HepG2 (cell line): ENCODE measurements around the gene CHST6. TPM values are rescaled to one million over a fixed set of nuclear protein-coding genes. Genes with fewer than 3 reads are reported as not detected.
A peak's percentile ranks its signal among the peaks of the same experiment; 100 is the strongest.

Source experiments
- CHCHD3 ChIP-seq: sonication (generic); formaldehyde crosslinking; IDR thresholded peaks from 2 replicates; pipeline ENCODE4 v1.8.0; 2022; ENCODE audit warnings: mild to moderate bottlenecking, missing genetic modification reagents, moderate library complexity
- CTCF ChIP-seq: sonication (generic); formaldehyde crosslinking; IDR thresholded peaks from 2 replicates; pipeline ENCODE4 v1.5.0; 2020; ENCODE audit warnings: mild to moderate bottlenecking, missing genetic modification reagents, moderate library complexity
- FLYWCH1 ChIP-seq: sonication (generic); formaldehyde crosslinking; IDR thresholded peaks from 2 replicates; pipeline ENCODE4 v1.8.1; 2023; ENCODE audit warnings: mild to moderate bottlenecking, missing genetic modification reagents
- GATA4 ChIP-seq: sonication (generic); IDR thresholded peaks from 2 replicates; pipeline ENCODE4 v1.6.1; 2016; ENCODE audit warnings: antibody characterized with exemption, low read depth, borderline replicate concordance
- GFI1 ChIP-seq: sonication (generic); formaldehyde crosslinking; IDR thresholded peaks from 2 replicates; pipeline ENCODE4 v1.5.0; 2020; ENCODE audit warnings: missing genetic modification reagents, mild to moderate bottlenecking, borderline replicate concordance
- GTF3A ChIP-seq: sonication (generic); formaldehyde crosslinking; conservative IDR thresholded peaks from 2 replicates; pipeline ENCODE4 v1.4.0; 2020; ENCODE audit warnings: mild to moderate bottlenecking, missing genetic modification reagents
- HDAC6 ChIP-seq: fragments of 200-600 bp; sonication (generic); IDR thresholded peaks from 2 replicates; pipeline ENCODE4 v1.7.0; 2017; ENCODE audit warnings: mild to moderate bottlenecking, antibody characterized with exemption, low read length, low read depth
- HOXA3 ChIP-seq: sonication (generic); formaldehyde crosslinking; IDR thresholded peaks from 2 replicates; pipeline ENCODE4 v1.5.0; 2020; ENCODE audit warnings: missing genetic modification reagents
- MZF1 ChIP-seq: sonication (generic); formaldehyde crosslinking; IDR thresholded peaks from 2 replicates; pipeline ENCODE4 v1.8.1; 2023; ENCODE audit warnings: mild to moderate bottlenecking, missing genetic modification reagents, borderline replicate concordance
- NCOR1 ChIP-seq: fragments of 200-600 bp; sonication (generic); IDR thresholded peaks from 2 replicates; pipeline ENCODE4 v1.7.0; 2017; ENCODE audit warnings: antibody characterized with exemption, low read length, borderline replicate concordance
- XRCC5 ChIP-seq: fragments of 200-400 bp; formaldehyde crosslinking; optimal IDR thresholded peaks from 2 replicates; pipeline ENCODE3; 2017; ENCODE audit warnings: mild to moderate bottlenecking, low read length
- ZBTB33 ChIP-seq: sonication (generic); formaldehyde crosslinking; IDR thresholded peaks from 2 replicates; pipeline ENCODE4 v1.4.0; 2020; ENCODE audit warnings: missing genetic modification reagents
- ZBTB39 ChIP-seq: sonication (generic); formaldehyde crosslinking; IDR thresholded peaks from 2 replicates; pipeline ENCODE4 v1.5.0; 2020; ENCODE audit warnings: missing genetic modification reagents
- ZNF263 ChIP-seq: sonication (generic); formaldehyde crosslinking; IDR thresholded peaks from 2 replicates; pipeline ENCODE4 v1.4.0; 2020; ENCODE audit warnings: missing genetic modification reagents
- ZNF280D ChIP-seq: sonication (generic); formaldehyde crosslinking; IDR thresholded peaks from 2 replicates; pipeline ENCODE4 v1.5.1; 2020; ENCODE audit warnings: mild to moderate bottlenecking, missing genetic modification reagents
- ZNF512 ChIP-seq: sonication (generic); formaldehyde crosslinking; IDR thresholded peaks from 2 replicates; pipeline ENCODE4 v1.4.0; 2020; ENCODE audit warnings: mild to moderate bottlenecking, missing genetic modification reagents
- ZNF598 ChIP-seq: sonication (generic); formaldehyde crosslinking; IDR thresholded peaks from 2 replicates; pipeline ENCODE4 v1.5.1; 2020; ENCODE audit warnings: mild to moderate bottlenecking, missing genetic modification reagents, borderline replicate concordance
- ZNF674 ChIP-seq: sonication (generic); formaldehyde crosslinking; IDR thresholded peaks from 2 replicates; pipeline ENCODE4 v1.5.0; 2020; ENCODE audit warnings: low read depth, mild to moderate bottlenecking, missing genetic modification reagents
- polyA plus RNA-seq, 8 experiments: library from polyadenylated mRNA; depleted of rRNA in 3 of 8; stranded (reverse) in 7 of 8; unstranded in 1 of 8; fragments of >200 nt; fragmentation: Illumina TruSeq in 4 of 8; extraction: Trizol in 4 of 8; gene quantifications; 2 replicates each; pipeline versions ENCODE4 v1.2.1 to v1.2.3, GENCODE V29; 2011 to 2016; ENCODE audit warnings: low read depth in 4 of 8, missing spikeins in 1 of 8, mixed read lengths in 1 of 8; ENCODE audit not compliant: insufficient read depth in 1 of 8
- total RNA-seq, 5 experiments: library from RNA; depleted of rRNA; stranded (reverse); fragments of >200 nt; fragmentation: Illumina TruSeq; extraction: Trizol; gene quantifications; 2 replicates each; pipeline ENCODE4 v1.2.3, GENCODE V29; 2016; ENCODE audit warnings: low read depth in 1 of 5

The CHST6 gene
- total and polyA plus RNA-seq, 2 of the 13 experiments (the other 11 are each of a cell fraction or from before 2014, with no cell fraction given), result 0.18 to 0.91 TPM

- TF ChIP-seq ZNF512 (CRISPR knock-in tag), result no peak
- no peak for TF ChIP-seq CHCHD3 (CRISPR knock-in tag)
- TF ChIP-seq HDAC6, result no peak
- TF ChIP-seq HOXA3 (CRISPR knock-in tag), result peak; percentile 52; the same call in 1 of the 2 replicates
- no peak for TF ChIP-seq MZF1 (CRISPR knock-in tag)
- TF ChIP-seq NCOR1, result no peak
- TF ChIP-seq XRCC5, result no peak
- TF ChIP-seq GATA4, result no peak
- no peak; the same call in 1 of the 2 replicates for TF ChIP-seq ZNF674 (CRISPR knock-in tag)
- no peak for TF ChIP-seq FLYWCH1 (CRISPR knock-in tag)
- TF ChIP-seq ZNF598 (CRISPR knock-in tag), result no peak
- TF ChIP-seq ZNF280D (CRISPR knock-in tag), result peak; percentile 3; the same call in 1 of the 2 replicates
- no peak for TF ChIP-seq CTCF (CRISPR knock-in tag)
- no peak for TF ChIP-seq GTF3A
- peak; percentile 40; the same call in 1 of the 2 replicates for TF ChIP-seq ZBTB33
- no peak for TF ChIP-seq GFI1 (CRISPR knock-in tag)
- peak; percentile 42; the same call in 1 of the 2 replicates for TF ChIP-seq ZNF263 (CRISPR knock-in tag)
- TF ChIP-seq ZBTB39 (CRISPR knock-in tag), result no peak
These were observed 61.4 kb downstream of the CHST6 start (continued) for GRCh38 chr16:75433732-75434413.
